Stimulated activated CD8-positive, alpha-beta memory T cell treated with anti-CD3 and anti-CD28 coated beads, Interleukin-4, amount 100 ng/mL, for 1 hour (primary cell): ENCODE measurements around the gene FERMT3.

ENCODE experiments used
- DNase-seq, 2 donors: peaks; one replicate each; pipeline ENCODE4 v3.0.0-alpha.2; 2020; ENCODE audit warnings: low read depth in 2 of 2, low spot score in 1 of 2

Gene FERMT3

DNA sequence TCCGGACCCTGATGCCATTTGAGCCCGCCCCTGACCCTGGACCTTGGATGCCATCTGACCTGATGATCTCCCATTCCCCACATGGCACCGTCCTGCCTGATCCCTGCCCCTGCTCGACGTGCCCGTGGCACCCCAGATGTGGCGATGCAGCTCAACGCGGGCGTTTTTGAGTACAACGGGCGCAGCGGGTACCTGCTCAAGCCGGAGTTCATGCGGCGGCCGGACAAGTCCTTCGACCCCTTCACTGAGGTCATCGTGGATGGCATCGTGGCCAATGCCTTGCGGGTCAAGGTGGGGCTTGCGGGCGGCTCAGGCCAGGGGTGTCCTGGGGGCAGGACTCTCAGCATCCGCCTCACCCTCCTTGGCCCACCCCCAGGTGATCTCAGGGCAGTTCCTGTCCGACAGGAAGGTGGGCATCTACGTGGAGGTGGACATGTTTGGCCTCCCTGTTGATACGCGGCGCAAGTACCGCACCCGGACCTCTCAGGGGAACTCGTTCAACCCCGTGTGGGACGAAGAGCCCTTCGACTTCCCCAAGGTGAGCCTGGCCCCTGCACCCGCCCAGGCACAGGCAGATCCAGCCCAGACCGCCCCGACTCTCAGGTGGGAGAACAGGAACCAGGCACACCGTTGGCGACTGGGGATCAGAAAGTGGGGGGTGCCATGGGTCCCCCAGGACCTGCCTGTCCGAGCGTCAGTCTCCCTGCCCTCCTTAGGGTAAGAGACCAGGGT, 55.9 kb downstream of the FERMT3 start:
- DNase-seq: no peak

DNA sequence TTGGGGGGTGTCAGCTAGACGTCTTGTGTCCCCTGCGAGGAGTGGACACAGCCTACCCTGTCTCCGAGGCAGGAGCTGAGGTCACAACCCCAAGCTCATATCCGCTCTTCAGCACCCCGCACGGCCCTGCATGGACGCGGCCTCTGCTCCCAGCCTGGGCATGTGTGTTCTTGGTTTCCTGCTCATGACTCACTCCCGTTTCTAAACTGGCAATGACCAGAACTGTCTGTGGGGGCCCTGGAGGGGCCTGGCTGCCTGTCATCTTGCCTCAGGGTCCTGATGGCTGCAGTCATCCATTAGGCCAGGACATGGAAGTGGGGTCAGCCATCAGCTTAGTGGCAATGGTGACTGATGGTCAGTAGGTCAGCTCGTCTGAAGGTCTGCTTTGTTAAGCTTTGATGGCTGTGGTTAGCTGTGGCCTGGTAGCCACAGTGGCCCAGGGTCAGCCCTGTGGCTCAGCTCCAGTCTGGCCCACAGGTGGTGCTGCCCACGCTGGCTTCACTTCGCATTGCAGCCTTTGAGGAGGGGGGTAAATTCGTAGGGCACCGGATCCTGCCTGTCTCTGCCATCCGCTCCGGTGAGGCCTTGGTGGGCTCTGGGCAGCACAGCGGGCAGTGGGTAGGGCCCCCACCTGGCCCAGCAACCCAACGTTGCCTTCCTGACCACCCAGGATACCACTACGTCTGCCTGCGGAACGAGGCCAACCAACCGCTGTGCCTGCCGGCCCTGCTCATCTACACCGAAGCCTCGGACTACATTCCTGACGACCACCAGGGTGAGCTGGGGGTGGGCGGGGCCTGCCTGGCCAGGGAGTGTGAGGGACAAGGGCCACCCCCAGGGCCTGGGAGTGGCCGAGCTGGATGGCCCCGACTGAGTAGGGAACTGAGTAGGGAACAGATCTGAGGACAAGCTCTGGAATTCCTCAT, 56.8 kb downstream of the FERMT3 start:
- DNase-seq: no peak

GRCh38 chr11:64263947-64264317, 57.4 kb downstream of the FERMT3 start:
- DNase-seq: no peak

DNA sequence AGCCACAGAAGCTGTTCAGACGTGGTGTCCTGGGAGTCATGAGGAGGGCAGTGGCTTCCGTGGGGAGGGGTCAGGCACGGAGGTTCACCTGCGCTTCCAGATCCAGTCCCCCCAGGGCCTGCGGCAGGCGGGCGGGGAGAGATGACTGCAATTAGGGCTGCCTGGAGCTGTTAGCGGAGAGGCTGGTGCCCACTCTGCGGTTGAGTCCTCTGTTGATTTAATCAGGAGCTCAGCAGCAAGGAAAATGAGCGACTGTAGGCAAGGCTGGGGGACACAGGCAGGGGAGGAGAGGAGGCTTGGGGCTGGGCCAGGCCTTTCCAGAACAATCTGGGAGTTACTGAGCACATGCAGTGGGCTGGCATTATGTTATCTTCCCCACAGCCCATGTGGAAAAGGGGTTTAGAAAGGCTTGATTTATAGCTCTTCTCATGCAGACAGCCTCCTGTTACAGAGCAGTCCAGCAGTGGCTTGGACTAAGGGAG, 57.9 kb downstream of the FERMT3 start:
- no peak for DNase-seq

DNA sequence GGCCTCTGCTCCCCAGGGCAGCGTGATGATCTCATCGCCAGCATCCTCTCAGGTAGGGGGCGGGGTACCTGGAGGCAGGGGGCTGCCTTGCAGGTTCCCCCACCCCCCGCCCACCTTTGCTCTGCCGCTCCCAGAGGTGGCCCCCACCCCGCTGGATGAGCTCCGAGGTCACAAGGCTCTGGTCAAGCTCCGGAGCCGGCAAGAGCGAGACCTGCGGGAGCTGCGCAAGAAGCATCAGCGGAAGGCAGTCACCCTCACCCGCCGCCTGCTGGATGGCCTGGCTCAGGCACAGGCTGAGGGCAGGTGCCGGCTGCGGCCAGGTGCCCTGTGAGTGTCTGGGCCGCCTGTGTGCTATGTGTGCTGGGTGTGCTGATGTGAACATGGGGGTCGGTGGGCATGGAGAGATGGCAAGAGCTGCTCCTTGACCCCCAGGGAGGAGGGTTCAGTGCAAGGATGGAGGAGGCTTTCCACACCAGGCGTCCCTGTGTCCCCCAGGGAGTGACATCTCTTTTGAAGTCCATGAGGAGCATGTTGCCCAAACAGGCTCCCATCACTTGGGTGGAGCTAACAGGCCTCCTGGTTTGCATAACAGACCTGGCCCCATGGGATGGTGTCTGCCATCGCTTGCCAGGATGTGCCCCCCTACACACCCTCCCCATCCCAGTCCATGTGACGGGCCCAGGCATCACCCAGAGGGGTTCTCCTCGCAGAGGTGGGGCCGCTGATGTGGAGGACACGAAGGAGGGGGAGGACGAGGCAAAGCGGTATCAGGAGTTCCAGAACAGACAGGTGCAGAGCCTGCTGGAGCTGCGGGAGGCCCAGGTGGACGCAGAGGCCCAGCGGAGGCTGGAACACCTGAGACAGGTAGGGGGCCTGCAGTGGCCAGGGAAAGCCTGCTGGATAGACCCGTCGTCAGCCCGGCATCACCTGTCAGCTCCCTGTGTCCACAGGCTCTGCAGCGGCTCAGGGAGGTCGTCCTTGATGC, 58.9 kb downstream of the FERMT3 start:
- no peak for DNase-seq

DNA sequence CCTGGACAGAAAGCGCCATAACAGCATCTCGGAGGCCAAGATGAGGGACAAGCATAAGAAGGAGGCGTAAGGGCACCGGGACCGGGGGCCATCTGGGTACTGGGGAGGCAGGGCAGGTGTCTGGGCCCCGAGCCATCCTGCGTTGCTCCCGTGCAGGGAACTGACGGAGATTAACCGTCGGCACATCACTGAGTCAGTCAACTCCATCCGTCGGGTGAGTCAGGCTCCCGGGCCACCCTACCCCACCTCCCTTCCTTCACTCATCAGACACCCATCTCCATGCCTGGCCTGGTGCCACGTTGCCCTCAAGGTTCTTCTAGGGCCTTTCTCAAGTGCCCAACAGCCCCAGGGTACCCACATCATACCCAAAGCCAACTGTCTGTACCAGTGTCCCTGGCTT, 59.8 kb downstream of the FERMT3 start:
- DNase-seq: no peak

DNA sequence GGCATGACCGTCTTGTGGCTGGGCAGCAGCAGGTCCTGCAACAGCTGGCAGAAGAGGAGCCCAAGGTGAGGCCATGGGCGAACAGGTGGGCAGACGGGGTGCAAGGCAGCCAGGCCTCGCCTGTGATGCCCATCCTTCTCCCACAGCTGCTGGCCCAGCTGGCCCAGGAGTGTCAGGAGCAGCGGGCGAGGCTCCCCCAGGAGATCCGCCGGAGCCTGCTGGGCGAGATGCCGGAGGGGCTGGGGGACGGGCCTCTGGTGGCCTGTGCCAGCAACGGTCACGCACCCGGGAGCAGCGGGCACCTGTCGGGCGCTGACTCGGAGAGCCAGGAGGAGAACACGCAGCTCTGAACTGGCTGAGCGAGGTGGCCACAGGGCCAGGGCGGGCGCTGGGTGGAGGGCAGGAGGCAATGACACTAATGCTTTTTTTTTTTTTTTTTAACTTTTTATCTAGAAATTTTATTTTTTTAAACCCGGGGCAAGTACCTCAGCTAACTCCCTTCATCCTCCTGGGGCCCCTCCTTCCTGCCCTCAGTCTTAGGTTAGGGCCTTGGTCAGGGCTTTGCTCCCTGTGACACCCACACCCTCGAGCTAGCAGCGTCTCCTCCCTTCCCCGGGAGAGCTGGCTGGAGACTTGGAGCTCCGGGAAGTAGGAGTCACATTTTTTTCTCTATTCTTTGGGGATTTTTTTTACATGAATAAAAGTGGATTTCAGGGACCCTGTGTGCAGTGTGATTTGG, 60.9 kb downstream of the FERMT3 start:
- no peak for DNase-seq

- DNase-seq: no peak
Measured at GRCh38 chr11:64268025-64268892, 61.7 kb downstream of the FERMT3 start.

GRCh38 chr11:64268893-64269539, 62.5 kb downstream of the FERMT3 start:
- DNase-seq: no peak

GRCh38 chr11:64269540-64270220, 63.2 kb downstream of the FERMT3 start:
- peak; percentile 93 to 95 for DNase-seq
